Liver (tissue), 3 donors: ENCODE measurements around the gene EMX2.

Source experiments
- ATF3 ChIP-seq: IDR thresholded peaks from 2 replicates; pipeline ENCODE4 v1.6.1; 2016; ENCODE audit warnings: antibody characterized with exemption
- CTCF ChIP-seq: fragments of 150-350 bp; IDR thresholded peaks from 2 replicates; pipeline ENCODE4 v1.5.1; 2017; ENCODE audit warnings: improper control_type of control experiment, low read depth, low read length; ENCODE audit not compliant: missing input control
- GABPA ChIP-seq, 2 donors: IDR thresholded peaks in 1 of 2; conservative IDR thresholded peaks in 1 of 2; 2 replicates each; pipeline ENCODE4 v1.6.1; 2016; ENCODE audit warnings: antibody characterized with exemption in 2 of 2, mild to moderate bottlenecking in 1 of 2, moderate library complexity in 1 of 2
- HNF4G ChIP-seq: IDR thresholded peaks from 2 replicates; pipeline ENCODE4 v1.6.1; 2016; ENCODE audit warnings: antibody characterized with exemption
- MAX ChIP-seq: IDR thresholded peaks from 2 replicates; pipeline ENCODE4 v1.6.1; 2016; ENCODE audit warnings: antibody characterized with exemption
- RAD21 ChIP-seq, 2 donors: IDR thresholded peaks; 2 replicates each; pipeline ENCODE4 v1.6.1; 2016; ENCODE audit warnings: antibody characterized with exemption in 2 of 2, mild to moderate bottlenecking in 2 of 2
- RXRA ChIP-seq, 2 donors: IDR thresholded peaks; 2 replicates each; pipeline ENCODE4 v1.6.1; 2017 to 2018; ENCODE audit warnings: antibody characterized with exemption in 2 of 2, mild to moderate bottlenecking in 1 of 2
- donor health status: healthy.
- donor health status: healthy.

- TF ChIP-seq CTCF (no peak), ATF3 (no peak), MAX (no peak), GABPA (IDR thresholded peaks at IDR 0.05 in 1 of 2, conservative IDR thresholded peaks at IDR 0.05 in 1 of 2) (no peak), RXRA (IDR thresholded peaks at IDR 0.05) (no peak), HNF4G (no peak), RAD21 (IDR thresholded peaks at IDR 0.05) (no peak)
Measured at GRCh38 chr10:117542706-117543224, at the start of gene EMX2.
